ENCODE measurements around the gene MTUS2.

The MTUS2 gene

GRCh38 chr13:29456419-29456818 lies 636.3 kb downstream of the MTUS2 start:
- Histone ChIP-seq H3K9ac (ENCODE audit: low read depth, low read length) (no peak overlapping the region), H3K27me3 (ENCODE audit: insufficient read depth, low read length) (no peaks in the 10 kb centered on the region), H3K4me1 (ENCODE audit: insufficient read depth, low read length) (peaks cover 7% of the 10 kb centered on the region; the same call in 1 of the 2 replicates), H3K27ac (ENCODE audit: low read depth, low read length) (no peak overlapping the region), H3K36me3 (ENCODE audit: insufficient read depth, low read length) (no peaks in the 10 kb centered on the region), H3K4me3 (ENCODE audit: low read length) (no peak overlapping the region), H3K9me3 (ENCODE audit: insufficient read depth, low read depth, low read length) (no peaks in the 10 kb centered on the region)
- 96% methylated on average over 1 of the region's 1 CpG for WGBS

- H3K27me3 ChIP-seq (ENCODE audit: insufficient read depth, low read length) = no peaks in the 10 kb centered on the region
These were observed 637.2 kb downstream of the MTUS2 start for GRCh38 chr13:29457299-29457698.

GRCh38 chr13:29458419-29458818 lies 638.3 kb downstream of the MTUS2 start:
- Histone ChIP-seq H3K27me3 (ENCODE audit: insufficient read depth, low read length) (no peaks in the 10 kb centered on the region), H3K27ac (ENCODE audit: low read depth, low read length) (no peak overlapping the region), H3K4me1 (ENCODE audit: insufficient read depth, low read length) (peaks cover 7% of the 10 kb centered on the region; the same call in 1 of the 2 replicates), H3K36me3 (ENCODE audit: insufficient read depth, low read length) (no peaks in the 10 kb centered on the region), H3K4me3 (ENCODE audit: low read length) (no peak overlapping the region), H3K9me3 (ENCODE audit: insufficient read depth, low read depth, low read length) (no peaks in the 10 kb centered on the region), H3K9ac (ENCODE audit: low read depth, low read length) (no peak overlapping the region)
- 96% methylated on average over 1 of the region's 1 CpG for WGBS

More at GRCh38 chr13:29457299-29457698, 637.2 kb downstream of the MTUS2 start:
- H3K4me3 ChIP-seq (ENCODE audit: low read length) = no peak overlapping the region
- H3K36me3 ChIP-seq (ENCODE audit: insufficient read depth, low read length) = no peaks in the 10 kb centered on the region
- H3K4me1 ChIP-seq (ENCODE audit: insufficient read depth, low read length) = peaks cover 7% of the 10 kb centered on the region; the same call in 1 of the 2 replicates
- H3K9ac ChIP-seq (ENCODE audit: low read depth, low read length) = no peak overlapping the region
- H3K9me3 ChIP-seq (ENCODE audit: insufficient read depth, low read depth, low read length) = no peaks in the 10 kb centered on the region
- no peak overlapping the region for H3K27ac ChIP-seq (ENCODE audit: low read depth, low read length)

DNA sequence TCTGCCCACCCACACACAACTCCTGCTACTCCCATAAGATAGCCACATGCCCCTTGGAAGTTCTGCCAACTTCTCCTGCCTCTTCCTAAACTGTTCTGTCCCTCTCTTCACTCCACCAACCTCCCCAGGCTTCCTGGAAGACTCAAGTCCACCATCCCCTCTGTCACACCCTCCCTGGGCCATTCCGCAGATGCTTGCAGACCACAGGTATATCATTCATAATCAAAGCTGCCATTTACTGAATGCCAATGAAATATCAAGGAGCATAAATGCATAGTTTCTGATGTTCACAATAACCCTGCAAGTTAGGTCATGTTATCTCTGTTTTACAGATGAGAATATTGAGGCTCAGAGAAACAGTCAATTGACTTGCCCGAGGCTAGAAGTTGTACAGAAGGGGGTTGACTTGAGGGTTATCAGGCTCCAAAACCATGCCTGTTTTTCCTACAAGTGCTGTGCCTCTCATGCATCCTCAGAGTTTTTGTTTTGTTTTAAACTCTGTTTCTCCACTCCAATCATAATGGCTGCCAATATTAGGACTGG lies 639.7 kb downstream of the MTUS2 start:
- WGBS = 97% methylated on average over 2 of the region's 2 CpGs
- Histone ChIP-seq H3K9me3 (ENCODE audit: insufficient read depth, low read depth, low read length) (no peaks in the 10 kb centered on the region), H3K9ac (ENCODE audit: low read depth, low read length) (no peak overlapping the region), H3K27me3 (ENCODE audit: insufficient read depth, low read length) (no peaks in the 10 kb centered on the region), H3K4me3 (ENCODE audit: low read length) (no peak overlapping the region), H3K36me3 (ENCODE audit: insufficient read depth, low read length) (no peaks in the 10 kb centered on the region), H3K4me1 (ENCODE audit: insufficient read depth, low read length) (peaks cover under 1% of the 10 kb centered on the region; the same call in 1 of the 2 replicates), H3K27ac (ENCODE audit: low read depth, low read length) (no peak overlapping the region)

GRCh38 chr13:29464105-29464679 lies 644.1 kb downstream of the MTUS2 start:
- no peak overlapping the region for H3K27ac ChIP-seq (ENCODE audit: low read depth, low read length)
- 86% methylated on average over 4 of the region's 4 CpGs for WGBS

DNA sequence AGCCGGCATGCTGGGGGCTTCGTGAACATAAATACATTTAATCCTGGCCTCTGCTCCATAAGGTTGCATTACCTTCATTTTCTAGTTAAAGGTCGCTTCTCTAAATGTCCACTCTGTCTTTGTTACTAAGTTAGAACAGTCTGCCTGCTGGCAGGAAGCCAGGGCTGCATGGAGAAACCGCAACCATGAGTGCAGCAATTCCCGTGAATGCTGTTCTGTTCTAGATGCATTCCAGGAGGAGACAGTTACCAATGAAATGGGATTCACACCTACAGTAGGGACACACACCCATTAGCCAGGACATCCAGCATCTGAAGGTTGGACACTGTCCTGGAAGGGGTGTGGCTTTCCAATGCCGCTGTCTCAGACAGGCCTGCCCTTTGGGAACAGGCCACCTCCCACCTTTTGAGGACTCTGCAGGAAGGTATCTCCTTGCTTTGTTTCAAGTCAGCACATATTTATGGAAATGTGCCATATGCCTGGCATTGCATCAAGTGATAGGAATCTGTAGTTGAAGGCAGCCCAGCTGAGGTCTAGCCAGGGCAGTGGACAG lies 645.7 kb downstream of the MTUS2 start:
- 91% methylated on average over 6 of the region's 6 CpGs for WGBS
- no peak overlapping the region for H3K27ac ChIP-seq (ENCODE audit: low read depth, low read length)
- H3K4me3 ChIP-seq (ENCODE audit: low read length) = no peak overlapping the region
- no peak overlapping the region for H3K9ac ChIP-seq (ENCODE audit: low read depth, low read length)
- no peaks in the 10 kb centered on the region for H3K36me3 ChIP-seq (ENCODE audit: insufficient read depth, low read length)
- no peaks in the 10 kb centered on the region; the same call in 1 of the 2 replicates for H3K4me1 ChIP-seq (ENCODE audit: insufficient read depth, low read length)
- no peaks in the 10 kb centered on the region for H3K27me3 ChIP-seq (ENCODE audit: insufficient read depth, low read length)
- no peaks in the 10 kb centered on the region for H3K9me3 ChIP-seq (ENCODE audit: insufficient read depth, low read depth, low read length)

More at GRCh38 chr13:29464105-29464679, 644.1 kb downstream of the MTUS2 start:
- Histone ChIP-seq H3K4me1 (ENCODE audit: insufficient read depth, low read length) (no peaks in the 10 kb centered on the region; the same call in 1 of the 2 replicates), H3K9ac (ENCODE audit: low read depth, low read length) (no peak overlapping the region), H3K4me3 (ENCODE audit: low read length) (no peak overlapping the region), H3K27me3 (ENCODE audit: insufficient read depth, low read length) (no peaks in the 10 kb centered on the region), H3K9me3 (ENCODE audit: insufficient read depth, low read depth, low read length) (no peaks in the 10 kb centered on the region), H3K36me3 (ENCODE audit: insufficient read depth, low read length) (no peaks in the 10 kb centered on the region)

DNA sequence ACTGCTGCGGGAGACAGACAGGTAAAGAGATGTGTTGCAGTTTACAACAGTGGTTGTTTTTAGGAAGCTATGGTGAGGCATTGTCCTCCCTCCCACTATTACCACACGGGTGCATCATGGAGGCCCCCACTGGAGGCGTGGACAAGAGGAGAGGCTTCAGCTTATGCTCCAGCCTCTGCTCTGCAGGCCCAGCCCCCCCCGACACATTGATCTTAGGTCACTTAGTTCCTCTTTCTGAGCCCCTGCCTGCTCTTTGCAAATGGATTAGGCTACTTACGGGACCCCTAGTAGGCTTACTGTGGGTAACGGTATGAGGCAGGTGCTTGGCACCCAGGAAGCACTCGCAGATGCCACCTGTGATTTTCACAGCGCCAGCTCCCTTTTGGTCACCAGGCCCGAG lies 651.4 kb downstream of the MTUS2 start:
- Histone ChIP-seq H3K4me1 (ENCODE audit: insufficient read depth, low read length) (no peaks in the 10 kb centered on the region), H3K9ac (ENCODE audit: low read depth, low read length) (no peak overlapping the region), H3K36me3 (ENCODE audit: insufficient read depth, low read length) (no peaks in the 10 kb centered on the region), H3K27me3 (ENCODE audit: insufficient read depth, low read length) (no peaks in the 10 kb centered on the region), H3K9me3 (ENCODE audit: insufficient read depth, low read depth, low read length) (no peaks in the 10 kb centered on the region), H3K27ac (ENCODE audit: low read depth, low read length) (no peak overlapping the region), H3K4me3 (ENCODE audit: low read length) (no peak overlapping the region)
- 94% methylated on average over 9 of the region's 9 CpGs for WGBS

DNA sequence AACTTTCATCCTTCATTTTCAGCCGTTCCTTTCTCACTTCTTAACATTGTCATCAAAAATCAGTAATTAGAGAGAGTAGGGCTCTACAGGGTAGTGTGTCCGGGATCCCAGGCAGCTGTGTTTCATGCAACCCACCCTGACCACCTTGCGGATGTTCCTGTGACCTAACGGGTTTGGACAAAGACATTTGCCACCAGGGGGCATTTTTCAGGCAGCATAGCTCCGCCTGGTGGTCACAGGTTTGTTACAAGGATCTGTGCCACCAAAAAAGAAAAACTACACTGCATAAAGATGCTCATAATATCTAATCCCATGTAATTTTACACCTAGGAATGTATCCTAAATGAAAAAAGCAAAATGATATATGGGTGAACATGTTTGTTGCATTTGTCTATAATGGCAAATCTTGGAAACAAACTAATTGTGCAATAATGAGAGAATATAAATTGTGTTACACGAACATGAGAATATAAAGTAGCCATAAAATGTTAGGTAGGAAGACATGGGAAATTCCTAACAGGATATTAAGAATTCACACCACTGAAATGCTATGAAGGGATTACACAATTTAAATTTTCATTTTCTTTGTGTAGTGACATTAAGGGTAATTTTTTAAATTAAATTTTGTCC lies 652.3 kb downstream of the MTUS2 start:
- 43% methylated on average over 5 of the region's 6 CpGs for WGBS
- H3K9ac ChIP-seq (ENCODE audit: low read depth, low read length) = no peak overlapping the region
- no peaks in the 10 kb centered on the region for H3K9me3 ChIP-seq (ENCODE audit: insufficient read depth, low read depth, low read length)
- H3K27ac ChIP-seq (ENCODE audit: low read depth, low read length) = no peak overlapping the region
- H3K36me3 ChIP-seq (ENCODE audit: insufficient read depth, low read length) = no peaks in the 10 kb centered on the region
- no peaks in the 10 kb centered on the region for H3K4me1 ChIP-seq (ENCODE audit: insufficient read depth, low read length)
- no peaks in the 10 kb centered on the region for H3K27me3 ChIP-seq (ENCODE audit: insufficient read depth, low read length)
- no peak overlapping the region for H3K4me3 ChIP-seq (ENCODE audit: low read length)

GRCh38 chr13:29473166-29473565 lies 653.0 kb downstream of the MTUS2 start:
- H3K27ac ChIP-seq (ENCODE audit: low read depth, low read length) = no peak overlapping the region
- H3K4me3 ChIP-seq (ENCODE audit: low read length) = no peak overlapping the region
- no peak overlapping the region for H3K9ac ChIP-seq (ENCODE audit: low read depth, low read length)
- H3K4me1 ChIP-seq (ENCODE audit: insufficient read depth, low read length) = no peaks in the 10 kb centered on the region
- H3K36me3 ChIP-seq (ENCODE audit: insufficient read depth, low read length) = no peaks in the 10 kb centered on the region
- H3K27me3 ChIP-seq (ENCODE audit: insufficient read depth, low read length) = no peaks in the 10 kb centered on the region
- WGBS = 77% methylated on average over 4 of the region's 4 CpGs
- no peaks in the 10 kb centered on the region for H3K9me3 ChIP-seq (ENCODE audit: insufficient read depth, low read depth, low read length)

DNA sequence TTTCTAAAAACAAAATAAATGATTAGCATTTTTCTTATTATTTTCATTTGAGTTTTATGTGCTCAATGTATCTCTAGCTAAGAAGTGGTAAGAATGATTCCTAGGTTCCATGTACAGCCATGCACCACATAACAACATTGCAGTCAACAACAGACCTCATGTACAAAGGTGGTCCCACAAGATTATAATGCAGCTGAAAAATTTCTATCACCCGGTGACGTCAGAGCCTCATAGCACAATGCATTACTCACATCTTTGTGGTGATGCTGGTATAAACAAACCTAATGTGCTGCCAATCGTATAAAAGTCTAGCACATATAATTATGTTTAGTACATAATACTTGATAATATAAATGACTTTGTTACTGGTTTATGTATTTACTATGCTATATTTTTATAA lies 654.9 kb downstream of the MTUS2 start:
- Histone ChIP-seq H3K9ac (ENCODE audit: low read depth, low read length) (no peak overlapping the region), H3K36me3 (ENCODE audit: insufficient read depth, low read length) (no peaks in the 10 kb centered on the region), H3K27me3 (ENCODE audit: insufficient read depth, low read length) (no peaks in the 10 kb centered on the region), H3K4me3 (ENCODE audit: low read length) (no peak overlapping the region), H3K27ac (ENCODE audit: low read depth, low read length) (no peak overlapping the region), H3K4me1 (ENCODE audit: insufficient read depth, low read length) (no peaks in the 10 kb centered on the region), H3K9me3 (ENCODE audit: insufficient read depth, low read depth, low read length) (no peaks in the 10 kb centered on the region)
- WGBS = 90% methylated on average over 2 of the region's 3 CpGs

DNA sequence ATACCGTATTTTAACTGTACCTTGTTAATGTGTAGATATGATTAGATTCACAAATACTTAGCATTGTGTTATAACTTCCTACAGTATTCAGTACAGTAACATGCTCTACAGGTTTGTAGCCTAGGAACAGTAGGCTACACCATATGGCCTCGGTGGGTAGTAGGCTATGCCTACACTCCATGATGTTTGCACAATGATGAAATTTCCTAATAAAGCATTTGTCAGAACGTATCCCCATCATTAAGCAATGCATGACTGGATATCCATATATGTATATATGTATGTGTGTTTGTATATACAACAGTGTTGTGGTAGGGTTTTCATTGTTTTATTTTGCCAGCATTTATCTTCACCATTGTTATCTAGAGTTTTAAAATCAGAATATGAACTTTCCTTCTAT lies 655.9 kb downstream of the MTUS2 start:
- no peaks in the 10 kb centered on the region for H3K27me3 ChIP-seq (ENCODE audit: insufficient read depth, low read length)
- no peak overlapping the region for H3K4me3 ChIP-seq (ENCODE audit: low read length)
- H3K27ac ChIP-seq (ENCODE audit: low read depth, low read length) = no peak overlapping the region
- 98% methylated on average over 2 of the region's 3 CpGs for WGBS
- no peaks in the 10 kb centered on the region for H3K4me1 ChIP-seq (ENCODE audit: insufficient read depth, low read length)
- no peak overlapping the region for H3K9ac ChIP-seq (ENCODE audit: low read depth, low read length)
- no peaks in the 10 kb centered on the region for H3K36me3 ChIP-seq (ENCODE audit: insufficient read depth, low read length)
- H3K9me3 ChIP-seq (ENCODE audit: insufficient read depth, low read depth, low read length) = no peaks in the 10 kb centered on the region

Measured in HUES64 (cell line).